Measurements from ENCODE around the gene TSPOAP1.

Gene TSPOAP1

GRCh38 chr17:58339755-58340404, 11.3 kb upstream of the TSPOAP1 start:
- FAIRE-seq: no peak

- no peak for FAIRE-seq
Measured at GRCh38 chr17:58338841-58339754, 10.5 kb upstream of the TSPOAP1 start.

- FAIRE-seq: no peak
Measured at GRCh38 chr17:58338454-58338840, 9.9 kb upstream of the TSPOAP1 start.

GRCh38 chr17:58337600-58338453, 9.2 kb upstream of the TSPOAP1 start:
- FAIRE-seq: no peak

GRCh38 chr17:58337210-58337599, 8.6 kb upstream of the TSPOAP1 start:
- no peak for FAIRE-seq

GRCh38 chr17:58336456-58337209, 8.0 kb upstream of the TSPOAP1 start:
- FAIRE-seq: no peak

GRCh38 chr17:58335779-58336455, 7.3 kb upstream of the TSPOAP1 start:
- no peak for FAIRE-seq

GRCh38 chr17:58335061-58335731, 6.6 kb upstream of the TSPOAP1 start:
- no peak for FAIRE-seq

- no peak for FAIRE-seq
Measured at GRCh38 chr17:58334661-58335060, 6.1 kb upstream of the TSPOAP1 start.

GRCh38 chr17:58334256-58334655, 5.7 kb upstream of the TSPOAP1 start:
- no peak for FAIRE-seq

- no peak for FAIRE-seq
Measured at GRCh38 chr17:58333736-58334207, 5.2 kb upstream of the TSPOAP1 start.

GRCh38 chr17:58332778-58333735, 4.5 kb upstream of the TSPOAP1 start:
- no peak for FAIRE-seq

- no peak for FAIRE-seq
Measured at GRCh38 chr17:58331815-58332777, 3.5 kb upstream of the TSPOAP1 start.

GRCh38 chr17:58330997-58331814, 2.6 kb upstream of the TSPOAP1 start:
- FAIRE-seq: no peak

- no peak for FAIRE-seq
Measured at GRCh38 chr17:58330538-58330996, 2.0 kb upstream of the TSPOAP1 start.

- no peak for FAIRE-seq
Measured at GRCh38 chr17:58329810-58330537, 1.4 kb upstream of the TSPOAP1 start.
